ENCODE results near the gene CDH9. TPM values are rescaled to one million over a fixed set of nuclear protein-coding genes. Genes with fewer than 3 reads are reported as not detected.

CDH9 gene
- total RNA-seq, 5 donors from 2014 or later (not counting 1 experiment from before 2014, with no cell fraction given): 0.13 TPM; not detected in 4

DNA sequence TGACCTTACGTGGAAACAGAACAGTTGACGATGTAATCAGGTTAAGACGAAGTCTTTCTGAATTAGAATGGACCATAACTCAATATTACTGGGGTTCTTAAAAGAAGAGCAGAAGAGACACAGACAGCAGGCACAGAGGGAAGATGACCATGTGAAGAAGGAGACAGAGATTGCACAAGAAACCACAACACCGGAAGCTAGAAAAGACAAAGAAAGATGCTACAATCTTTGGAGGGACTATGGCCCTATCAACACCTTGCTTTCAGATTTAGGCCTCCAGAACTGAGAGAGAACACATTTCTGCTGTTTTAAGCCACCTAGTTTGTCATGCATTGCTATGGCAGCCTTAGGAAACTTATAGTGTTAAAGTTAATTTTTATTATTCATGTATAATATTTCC, 27.1 kb downstream of the CDH9 start:
- 86% methylated on average over 1 of the region's 4 CpGs for WGBS (ENCODE audit: insufficient coverage)
- ChIA-PET POLR2A (no interaction called here), CTCF (no interaction called here)
- Mint-ChIP-seq H3K27me3 (no peaks in the 10 kb centered on the region), H3K4me1 (no peaks in the 10 kb centered on the region), H3K36me3 (no peaks in the 10 kb centered on the region), H3K27ac (no peak overlapping the region), H3K4me3 (no peak overlapping the region), H3K9me3 (peaks cover 12 to 24% (median 20%) of the 10 kb centered on the region in 3 donors)
- H3K9me3 ChIP-seq: no peaks in the 10 kb centered on the region
- no peak for ATAC-seq (replicated peaks in 1 of 4)
- no peaks in the 10 kb centered on the region for H3K4me1 ChIP-seq (ENCODE audit: control insufficient read depth in 1 of 2, extremely low read depth in 1 of 2, insufficient read depth in 2 of 2, low read length in 2 of 2)
- H3K27me3 ChIP-seq (replicated peaks in 1 of 2; ENCODE audit: control insufficient read depth in 2 of 2, extremely low read depth in 1 of 2, insufficient read depth in 2 of 2, low read length in 1 of 2): no peaks in the 10 kb centered on the region
- DNase-seq: no peak
- H3K36me3 ChIP-seq (ENCODE audit: control insufficient read depth in 2 of 2, extremely low read depth in 1 of 2, insufficient read depth in 1 of 2, low read length in 1 of 2): no peaks in the 10 kb centered on the region
- H3K4me3 ChIP-seq (ENCODE audit: control insufficient read depth in 1 of 2, extremely low read depth in 1 of 2, low read length in 1 of 2): no peak overlapping the region
- no peak overlapping the region for H3K27ac ChIP-seq (ENCODE audit: low read length)

- Histone ChIP-seq H3K36me3 (ENCODE audit: control insufficient read depth in 2 of 2, extremely low read depth in 1 of 2, insufficient read depth in 1 of 2, low read length in 1 of 2) (no peaks in the 10 kb centered on the region), H3K27ac (ENCODE audit: low read length) (no peak overlapping the region), H3K4me1 (ENCODE audit: control insufficient read depth in 1 of 2, extremely low read depth in 1 of 2, insufficient read depth in 2 of 2, low read length in 2 of 2) (no peaks in the 10 kb centered on the region), H3K4me3 (ENCODE audit: control insufficient read depth in 1 of 2, extremely low read depth in 1 of 2, low read length in 1 of 2) (no peak overlapping the region), H3K27me3 (replicated peaks in 1 of 2; ENCODE audit: control insufficient read depth in 2 of 2, extremely low read depth in 1 of 2, insufficient read depth in 2 of 2, low read length in 1 of 2) (no peaks in the 10 kb centered on the region), H3K9me3 (no peaks in the 10 kb centered on the region)
- WGBS (ENCODE audit: insufficient coverage): 80% methylated on average over 1 of the region's 1 CpG
- Mint-ChIP-seq H3K9me3 (peaks cover 12 to 26% (median 22%) of the 10 kb centered on the region in 3 donors), H3K4me3 (no peak overlapping the region), H3K36me3 (no peaks in the 10 kb centered on the region), H3K27me3 (no peaks in the 10 kb centered on the region), H3K4me1 (no peaks in the 10 kb centered on the region), H3K27ac (no peak overlapping the region)
- no peak for DNase-seq
- CTCF ChIA-PET: no interaction called here
- POLR2A ChIA-PET: no interaction called here
- ATAC-seq (replicated peaks in 1 of 4): no peak
These were observed 27.7 kb downstream of the CDH9 start for GRCh38 chr5:27010646-27011045.

- DNase-seq (no peak), ATAC-seq (replicated peaks in 1 of 4) (no peak)
- H3K4me1 Mint-ChIP-seq: no peaks in the 10 kb centered on the region
- Histone ChIP-seq H3K4me1 (ENCODE audit: control insufficient read depth in 1 of 2, extremely low read depth in 1 of 2, insufficient read depth in 2 of 2, low read length in 2 of 2) (no peaks in the 10 kb centered on the region), H3K36me3 (ENCODE audit: control insufficient read depth in 2 of 2, extremely low read depth in 1 of 2, insufficient read depth in 1 of 2, low read length in 1 of 2) (no peaks in the 10 kb centered on the region), H3K9me3 (no peaks in the 10 kb centered on the region), H3K27me3 (replicated peaks in 1 of 2; ENCODE audit: control insufficient read depth in 2 of 2, extremely low read depth in 1 of 2, insufficient read depth in 2 of 2, low read length in 1 of 2) (no peaks in the 10 kb centered on the region), H3K27ac (ENCODE audit: low read length) (no peak overlapping the region), H3K4me3 (ENCODE audit: control insufficient read depth in 1 of 2, extremely low read depth in 1 of 2, low read length in 1 of 2) (no peak overlapping the region)
- peaks cover 13 to 31% (median 24%) of the 10 kb centered on the region in 3 donors for H3K9me3 Mint-ChIP-seq
- H3K36me3 Mint-ChIP-seq: no peaks in the 10 kb centered on the region
- H3K27ac Mint-ChIP-seq: no peak overlapping the region
- H3K27me3 Mint-ChIP-seq: no peaks in the 10 kb centered on the region
- ChIA-PET CTCF (no interaction called here), POLR2A (no interaction called here)
- no peak overlapping the region for H3K4me3 Mint-ChIP-seq
- no CpG with 5 or more reads among the region's 1 CpG for WGBS (ENCODE audit: insufficient coverage)
These were observed 28.9 kb downstream of the CDH9 start for GRCh38 chr5:27009540-27009915.

DNA sequence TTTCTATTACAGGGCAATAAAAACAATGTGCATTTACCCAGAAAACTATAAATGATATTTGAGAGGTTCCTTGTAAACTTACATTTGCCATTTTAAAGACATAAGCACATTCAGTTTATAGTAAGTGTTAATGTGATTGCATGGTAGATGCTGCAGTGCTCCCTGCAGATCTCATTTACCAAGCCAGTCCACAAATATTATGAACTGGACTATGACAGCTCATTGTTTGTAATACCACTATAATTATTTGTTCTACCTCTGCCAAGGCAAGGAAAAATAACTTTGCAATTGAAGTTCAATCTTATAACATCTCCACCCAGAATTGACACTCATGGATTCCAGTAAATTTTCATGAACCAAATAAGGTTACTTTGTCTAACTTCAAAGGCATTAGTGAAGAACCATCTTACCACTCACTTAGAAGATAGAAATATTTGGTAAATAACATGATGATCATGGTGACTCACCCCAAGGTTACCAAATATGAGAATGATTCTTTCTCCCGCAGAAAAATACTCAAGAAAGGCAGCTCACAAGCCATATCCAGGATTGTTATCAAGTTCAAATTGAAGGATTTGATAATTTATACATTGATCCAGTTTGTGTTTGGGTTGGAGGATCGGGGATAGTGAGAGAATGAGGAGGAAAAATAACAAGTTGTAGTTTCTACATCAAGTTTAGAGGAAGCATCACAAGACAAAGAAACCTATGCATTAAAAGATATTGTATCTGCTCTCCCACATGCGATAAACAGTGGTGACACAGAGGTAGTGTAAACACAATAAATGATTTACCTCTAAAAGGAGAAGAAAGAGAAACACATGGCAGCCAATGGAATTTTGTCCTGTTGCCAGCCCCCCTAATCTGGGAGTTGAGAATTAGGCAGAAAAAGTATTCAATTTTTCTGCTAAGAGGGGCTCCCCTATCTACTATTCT, 29.5 kb downstream of the CDH9 start:
- Mint-ChIP-seq H3K4me1 (no peaks in the 10 kb centered on the region), H3K4me3 (no peak overlapping the region), H3K27ac (no peak overlapping the region), H3K27me3 (no peaks in the 10 kb centered on the region), H3K9me3 (peaks cover 17 to 34% (median 29%) of the 10 kb centered on the region in 3 donors), H3K36me3 (no peaks in the 10 kb centered on the region)
- no CpG with 5 or more reads among the region's 3 CpGs for WGBS (ENCODE audit: insufficient coverage)
- H3K36me3 ChIP-seq (ENCODE audit: control insufficient read depth in 2 of 2, extremely low read depth in 1 of 2, insufficient read depth in 1 of 2, low read length in 1 of 2): no peaks in the 10 kb centered on the region
- DNase-seq (no peak), ATAC-seq (replicated peaks in 1 of 4) (no peak)
- no peaks in the 10 kb centered on the region for H3K27me3 ChIP-seq (replicated peaks in 1 of 2; ENCODE audit: control insufficient read depth in 2 of 2, extremely low read depth in 1 of 2, insufficient read depth in 2 of 2, low read length in 1 of 2)
- no peak overlapping the region for H3K27ac ChIP-seq (ENCODE audit: low read length)
- no peak overlapping the region for H3K4me3 ChIP-seq (ENCODE audit: control insufficient read depth in 1 of 2, extremely low read depth in 1 of 2, low read length in 1 of 2)
- ChIA-PET CTCF (no interaction called here), POLR2A (no interaction called here)
- H3K4me1 ChIP-seq (ENCODE audit: control insufficient read depth in 1 of 2, extremely low read depth in 1 of 2, insufficient read depth in 2 of 2, low read length in 2 of 2): no peaks in the 10 kb centered on the region
- H3K9me3 ChIP-seq: no peaks in the 10 kb centered on the region

DNA sequence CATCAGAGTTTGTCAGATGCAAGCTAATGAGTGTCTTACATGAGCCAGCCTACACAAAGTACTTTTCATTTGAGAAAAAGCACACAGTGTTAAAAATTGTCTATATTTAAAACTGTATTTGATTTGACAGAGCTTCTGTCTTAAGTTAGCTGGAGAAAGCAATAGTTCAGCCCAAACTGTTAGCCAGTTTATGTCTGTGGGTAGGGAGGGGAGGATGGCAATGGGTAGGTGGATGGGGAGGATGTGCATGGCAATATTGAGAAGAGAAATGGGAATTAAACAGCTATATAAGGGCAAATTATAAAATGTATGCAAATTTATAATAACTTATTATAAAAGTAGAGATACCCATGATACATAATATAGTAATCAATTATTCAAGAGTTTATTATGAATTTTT, 31.3 kb downstream of the CDH9 start:
- no peak overlapping the region for H3K27ac Mint-ChIP-seq
- H3K4me1 Mint-ChIP-seq: no peaks in the 10 kb centered on the region
- no peak for DNase-seq
- no peak overlapping the region for H3K4me3 Mint-ChIP-seq
- no peak for ATAC-seq (replicated peaks in 1 of 4)
- Histone ChIP-seq H3K36me3 (ENCODE audit: control insufficient read depth in 2 of 2, extremely low read depth in 1 of 2, insufficient read depth in 1 of 2, low read length in 1 of 2) (no peaks in the 10 kb centered on the region), H3K27ac (ENCODE audit: low read length) (no peak overlapping the region), H3K4me3 (ENCODE audit: control insufficient read depth in 1 of 2, extremely low read depth in 1 of 2, low read length in 1 of 2) (no peak overlapping the region), H3K27me3 (replicated peaks in 1 of 2; ENCODE audit: control insufficient read depth in 2 of 2, extremely low read depth in 1 of 2, insufficient read depth in 2 of 2, low read length in 1 of 2) (no peaks in the 10 kb centered on the region), H3K4me1 (ENCODE audit: control insufficient read depth in 1 of 2, extremely low read depth in 1 of 2, insufficient read depth in 2 of 2, low read length in 2 of 2) (no peaks in the 10 kb centered on the region), H3K9me3 (no peaks in the 10 kb centered on the region)
- ChIA-PET CTCF (no interaction called here), POLR2A (no interaction called here)
- H3K36me3 Mint-ChIP-seq: no peaks in the 10 kb centered on the region
- H3K27me3 Mint-ChIP-seq: no peaks in the 10 kb centered on the region
- H3K9me3 Mint-ChIP-seq: peaks cover 17 to 35% (median 28%) of the 10 kb centered on the region in 3 donors

DNA sequence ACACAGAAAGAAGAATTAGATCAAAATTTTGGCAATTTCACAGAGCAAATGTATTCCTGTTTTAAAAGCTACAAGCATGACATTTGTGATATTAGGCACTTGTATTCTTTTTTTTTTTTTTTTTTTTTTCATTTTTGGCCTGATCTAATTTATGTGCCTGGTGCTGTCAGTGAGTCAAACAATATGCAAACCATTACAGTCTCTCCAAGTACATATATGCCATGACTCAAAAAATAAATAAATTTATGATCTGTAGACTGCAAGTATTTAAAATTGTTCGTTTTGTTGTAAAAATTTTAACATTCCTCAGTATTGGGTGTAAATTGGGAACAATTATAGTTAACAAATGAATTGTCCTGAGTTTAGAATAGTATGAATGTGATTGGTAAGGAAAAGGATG, 51.4 kb downstream of the CDH9 start:
- Histone ChIP-seq H3K4me1 (ENCODE audit: control insufficient read depth in 1 of 2, extremely low read depth in 1 of 2, insufficient read depth in 2 of 2, low read length in 2 of 2) (no peaks in the 10 kb centered on the region), H3K27me3 (replicated peaks in 1 of 2; ENCODE audit: control insufficient read depth in 2 of 2, extremely low read depth in 1 of 2, insufficient read depth in 2 of 2, low read length in 1 of 2) (no peaks in the 10 kb centered on the region), H3K27ac (ENCODE audit: low read length) (no peak overlapping the region), H3K36me3 (ENCODE audit: control insufficient read depth in 2 of 2, extremely low read depth in 1 of 2, insufficient read depth in 1 of 2, low read length in 1 of 2) (no peaks in the 10 kb centered on the region), H3K4me3 (ENCODE audit: control insufficient read depth in 1 of 2, extremely low read depth in 1 of 2, low read length in 1 of 2) (no peak overlapping the region), H3K9me3 (no peaks in the 10 kb centered on the region)
- ATAC-seq (replicated peaks in 1 of 4) (no peak), DNase-seq (no peak)
- no peaks in the 10 kb centered on the region for H3K36me3 Mint-ChIP-seq
- no peaks in the 10 kb centered on the region for H3K4me1 Mint-ChIP-seq
- CTCF ChIA-PET: no interaction called here
- no peaks in the 10 kb centered on the region for H3K27me3 Mint-ChIP-seq
- H3K4me3 Mint-ChIP-seq: no peak overlapping the region
- H3K9me3 Mint-ChIP-seq: peaks cover 13 to 22% (median 13%) of the 10 kb centered on the region in 3 donors
- no peak overlapping the region for H3K27ac Mint-ChIP-seq
- WGBS (ENCODE audit: insufficient coverage): no CpG with 5 or more reads among the region's 1 CpG
- POLR2A ChIA-PET: interaction anchor here in 1 of 2 donors (0.6 kb wide), 1 partner anchor 144 kb away, joined by 3 read pairs; no protein-coding TSS in a partner anchor

All from T-cell (primary cell).